GM06990 (cell line): ENCODE data around the gene IREB2.

Experiments used
- DNase-seq: peaks from one replicate; pipeline ENCODE4 v3.0.0-alpha.2; 2011; ENCODE audit not compliant: insufficient read length; ENCODE audit errors: extremely low read depth
- H3K27me3 ChIP-seq: replicated peaks from 2 replicates; pipeline ENCODE4 v1.6.0; 2011; ENCODE audit warnings: low read length; ENCODE audit not compliant: control insufficient read depth, insufficient read depth
- H3K36me3 ChIP-seq: 2 replicates; pipeline ENCODE4 v1.5.1; 2011; ENCODE audit warnings: low read length; ENCODE audit not compliant: control insufficient read depth, insufficient read depth
- H3K4me3 ChIP-seq: replicated peaks from 2 replicates; pipeline ENCODE4 v1.5.1; 2011; ENCODE audit warnings: low read depth, mild to moderate bottlenecking, control low read depth, low read length
- TF ChIP-seq, protein P1 (sequence below): IDR thresholded peaks from 2 replicates; pipeline ENCODE4 v1.5.1; 2011; ENCODE audit warnings: low read length, control low read depth, mild to moderate bottlenecking, inconsistent platforms; ENCODE audit not compliant: insufficient read depth, poor library complexity, severe bottlenecking

IREB2 gene, protein sequence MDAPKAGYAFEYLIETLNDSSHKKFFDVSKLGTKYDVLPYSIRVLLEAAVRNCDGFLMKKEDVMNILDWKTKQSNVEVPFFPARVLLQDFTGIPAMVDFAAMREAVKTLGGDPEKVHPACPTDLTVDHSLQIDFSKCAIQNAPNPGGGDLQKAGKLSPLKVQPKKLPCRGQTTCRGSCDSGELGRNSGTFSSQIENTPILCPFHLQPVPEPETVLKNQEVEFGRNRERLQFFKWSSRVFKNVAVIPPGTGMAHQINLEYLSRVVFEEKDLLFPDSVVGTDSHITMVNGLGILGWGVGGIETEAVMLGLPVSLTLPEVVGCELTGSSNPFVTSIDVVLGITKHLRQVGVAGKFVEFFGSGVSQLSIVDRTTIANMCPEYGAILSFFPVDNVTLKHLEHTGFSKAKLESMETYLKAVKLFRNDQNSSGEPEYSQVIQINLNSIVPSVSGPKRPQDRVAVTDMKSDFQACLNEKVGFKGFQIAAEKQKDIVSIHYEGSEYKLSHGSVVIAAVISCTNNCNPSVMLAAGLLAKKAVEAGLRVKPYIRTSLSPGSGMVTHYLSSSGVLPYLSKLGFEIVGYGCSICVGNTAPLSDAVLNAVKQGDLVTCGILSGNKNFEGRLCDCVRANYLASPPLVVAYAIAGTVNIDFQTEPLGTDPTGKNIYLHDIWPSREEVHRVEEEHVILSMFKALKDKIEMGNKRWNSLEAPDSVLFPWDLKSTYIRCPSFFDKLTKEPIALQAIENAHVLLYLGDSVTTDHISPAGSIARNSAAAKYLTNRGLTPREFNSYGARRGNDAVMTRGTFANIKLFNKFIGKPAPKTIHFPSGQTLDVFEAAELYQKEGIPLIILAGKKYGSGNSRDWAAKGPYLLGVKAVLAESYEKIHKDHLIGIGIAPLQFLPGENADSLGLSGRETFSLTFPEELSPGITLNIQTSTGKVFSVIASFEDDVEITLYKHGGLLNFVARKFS

DNA sequence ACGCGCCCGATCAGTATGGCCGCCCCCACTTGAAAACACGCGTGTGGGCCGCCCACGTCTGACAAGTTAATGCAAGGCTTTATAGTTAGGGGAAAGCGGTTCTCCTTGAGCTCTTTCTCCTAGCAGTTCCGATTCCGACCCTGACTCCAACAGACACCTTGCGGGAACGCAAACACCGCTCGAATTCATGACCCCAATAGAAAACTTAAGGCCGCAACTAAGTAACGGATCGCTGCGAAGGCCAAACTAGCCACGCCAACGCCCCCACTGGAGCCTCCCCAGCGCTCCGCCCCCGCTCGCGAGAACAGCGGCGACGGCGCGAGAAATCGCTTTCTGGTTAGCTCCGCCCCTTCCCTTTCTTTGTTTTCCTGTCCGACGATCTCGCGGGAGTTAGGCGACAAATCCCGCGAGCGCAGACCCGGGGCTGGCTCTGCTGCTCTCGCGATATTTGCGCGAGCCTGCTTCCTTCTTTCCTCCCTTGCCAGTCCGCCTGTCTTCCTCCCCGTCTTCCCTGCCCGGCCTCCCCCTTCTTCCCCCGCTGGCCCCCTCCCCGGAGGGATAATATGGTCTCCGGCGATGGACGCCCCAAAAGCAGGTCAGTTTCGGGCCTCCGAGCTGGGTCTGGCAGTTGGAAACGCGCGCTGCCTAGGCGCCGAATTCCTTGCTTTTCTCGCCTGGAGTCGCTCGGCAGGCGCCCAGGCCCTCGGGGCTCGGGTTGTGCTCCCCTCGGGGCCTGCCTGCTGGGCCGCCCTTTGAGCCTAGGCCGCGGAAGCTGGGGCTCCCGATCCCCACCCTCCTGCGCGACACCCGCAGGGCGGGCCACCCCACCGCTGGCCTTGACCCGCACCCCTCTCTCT, at the start of gene IREB2:
Gene IREB2 (plus strand): TSS at position 455 of the 857 bp plus-strand sequence. CDS start 122 bp downstream, at position 577.
- Histone ChIP-seq H3K4me3 (peak within 1 kb of the TSS; percentile 97), H3K27me3 (no peaks in the 10 kb centered on the region), H3K36me3 (peaks cover 8% of the 10 kb centered on the region)
- peak; percentile 99 for DNase-seq
- TF ChIP-seq, protein P1, sequence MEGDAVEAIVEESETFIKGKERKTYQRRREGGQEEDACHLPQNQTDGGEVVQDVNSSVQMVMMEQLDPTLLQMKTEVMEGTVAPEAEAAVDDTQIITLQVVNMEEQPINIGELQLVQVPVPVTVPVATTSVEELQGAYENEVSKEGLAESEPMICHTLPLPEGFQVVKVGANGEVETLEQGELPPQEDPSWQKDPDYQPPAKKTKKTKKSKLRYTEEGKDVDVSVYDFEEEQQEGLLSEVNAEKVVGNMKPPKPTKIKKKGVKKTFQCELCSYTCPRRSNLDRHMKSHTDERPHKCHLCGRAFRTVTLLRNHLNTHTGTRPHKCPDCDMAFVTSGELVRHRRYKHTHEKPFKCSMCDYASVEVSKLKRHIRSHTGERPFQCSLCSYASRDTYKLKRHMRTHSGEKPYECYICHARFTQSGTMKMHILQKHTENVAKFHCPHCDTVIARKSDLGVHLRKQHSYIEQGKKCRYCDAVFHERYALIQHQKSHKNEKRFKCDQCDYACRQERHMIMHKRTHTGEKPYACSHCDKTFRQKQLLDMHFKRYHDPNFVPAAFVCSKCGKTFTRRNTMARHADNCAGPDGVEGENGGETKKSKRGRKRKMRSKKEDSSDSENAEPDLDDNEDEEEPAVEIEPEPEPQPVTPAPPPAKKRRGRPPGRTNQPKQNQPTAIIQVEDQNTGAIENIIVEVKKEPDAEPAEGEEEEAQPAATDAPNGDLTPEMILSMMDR: no peak

DNA sequence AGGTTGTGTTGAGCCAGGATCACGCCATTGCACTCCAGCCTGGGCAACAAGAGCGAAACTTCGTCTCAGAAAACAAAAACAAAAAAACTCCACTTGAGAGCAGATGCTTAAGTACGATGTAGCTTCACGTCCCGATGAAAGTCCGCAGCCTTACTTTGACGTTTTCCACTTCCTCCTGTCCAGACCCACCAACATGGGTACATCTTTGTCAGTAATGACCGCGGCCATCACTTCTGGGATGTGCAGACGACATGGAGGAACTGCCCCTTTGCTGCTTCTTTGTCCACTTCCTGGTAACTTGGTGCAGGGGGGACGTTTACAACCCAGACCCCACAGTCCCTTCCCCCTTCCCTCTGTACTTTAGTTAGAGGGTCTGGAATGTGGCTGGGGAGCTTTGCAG, 49.2 kb upstream of the IREB2 start:
- DNase-seq: no peak
- no peak overlapping the region for H3K4me3 ChIP-seq
- no peaks in the 10 kb centered on the region for H3K36me3 ChIP-seq
- peaks cover 2% of the 10 kb centered on the region for H3K27me3 ChIP-seq
- TF ChIP-seq, protein P1: no peak

DNA sequence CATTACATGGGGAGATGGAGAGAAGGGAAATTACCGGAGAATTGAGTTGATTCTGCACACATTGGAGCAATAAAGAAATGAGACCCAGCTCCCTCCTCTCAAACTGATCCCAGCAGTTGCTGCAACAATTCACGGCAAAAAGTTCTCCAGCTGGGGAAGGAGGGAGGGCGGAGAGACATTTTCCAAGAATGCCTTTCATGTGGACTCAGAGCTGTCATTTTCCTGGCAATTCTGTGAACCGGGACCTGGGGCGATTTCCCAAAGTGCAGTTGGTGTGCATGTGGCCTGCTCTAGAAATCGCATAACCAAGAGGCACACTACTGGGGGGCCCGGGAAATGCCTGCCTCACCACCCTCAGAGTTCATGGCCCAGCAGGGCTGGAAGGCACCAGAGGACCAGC, 48.7 kb upstream of the IREB2 start:
- Histone ChIP-seq H3K27me3 (peaks cover 2% of the 10 kb centered on the region), H3K4me3 (no peak overlapping the region), H3K36me3 (no peaks in the 10 kb centered on the region)
- DNase-seq: no peak
- TF ChIP-seq, protein P1: no peak

DNA sequence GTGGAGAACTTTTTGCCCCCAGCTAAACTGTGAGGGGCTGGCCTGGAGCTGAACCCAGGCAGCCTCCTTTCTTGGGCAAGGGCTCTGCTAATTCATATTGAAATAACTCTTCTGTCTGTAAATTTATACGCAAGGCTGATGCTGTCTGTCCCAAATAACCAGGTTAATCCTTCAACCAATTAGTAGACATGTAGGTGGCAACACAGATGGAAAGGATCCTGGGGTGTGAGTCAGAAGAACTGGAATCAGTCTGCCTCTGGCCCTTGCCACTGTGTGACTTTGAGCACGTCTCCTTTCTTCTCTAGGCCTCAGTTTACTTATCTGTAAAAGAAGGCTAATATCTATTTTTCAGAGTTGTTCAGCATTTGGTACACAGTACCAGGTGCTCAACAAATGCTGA, 48.3 kb upstream of the IREB2 start:
- Histone ChIP-seq H3K27me3 (peaks cover 2% of the 10 kb centered on the region), H3K36me3 (no peaks in the 10 kb centered on the region), H3K4me3 (no peak overlapping the region)
- no peak for DNase-seq
- TF ChIP-seq, protein P1: no peak

DNA sequence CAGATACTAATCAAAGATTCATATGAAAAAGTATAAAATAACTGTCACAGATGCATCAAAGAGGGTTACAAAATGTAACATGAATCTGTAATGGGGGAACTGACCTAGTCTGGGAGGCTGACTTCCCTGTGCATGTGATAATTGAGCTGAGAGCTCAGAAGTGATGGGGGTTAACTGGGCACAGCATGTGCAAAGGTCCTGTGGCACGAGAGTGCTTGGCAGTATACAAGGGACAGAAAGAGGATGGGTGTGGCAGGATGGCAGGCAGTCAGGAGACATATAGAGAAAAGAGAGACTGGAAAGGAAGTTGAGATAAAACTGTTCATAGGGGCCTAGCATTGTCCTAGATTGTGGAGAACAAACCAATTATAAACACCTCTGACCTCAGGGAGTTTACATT, 47.8 kb upstream of the IREB2 start:
- Histone ChIP-seq H3K36me3 (no peaks in the 10 kb centered on the region), H3K27me3 (peaks cover 2% of the 10 kb centered on the region), H3K4me3 (no peak overlapping the region)
- no peak for DNase-seq
- TF ChIP-seq, protein P1: no peak
